Anterior cingulate cortex (tissue), 58 donors: Measurements from ENCODE around the gene GASK1A.
"Not testable (repeated sequence)": the region's sequence is repeated elsewhere in the genome, so short reads cannot be mapped to it uniquely, and the experiment has no call there.

Source experiments
- DNase-seq, 58 donors: peaks; one replicate each; lab custom pipeline; 2025; lab: John Stamatoyannopoulos, UW

The GASK1A gene

DNA sequence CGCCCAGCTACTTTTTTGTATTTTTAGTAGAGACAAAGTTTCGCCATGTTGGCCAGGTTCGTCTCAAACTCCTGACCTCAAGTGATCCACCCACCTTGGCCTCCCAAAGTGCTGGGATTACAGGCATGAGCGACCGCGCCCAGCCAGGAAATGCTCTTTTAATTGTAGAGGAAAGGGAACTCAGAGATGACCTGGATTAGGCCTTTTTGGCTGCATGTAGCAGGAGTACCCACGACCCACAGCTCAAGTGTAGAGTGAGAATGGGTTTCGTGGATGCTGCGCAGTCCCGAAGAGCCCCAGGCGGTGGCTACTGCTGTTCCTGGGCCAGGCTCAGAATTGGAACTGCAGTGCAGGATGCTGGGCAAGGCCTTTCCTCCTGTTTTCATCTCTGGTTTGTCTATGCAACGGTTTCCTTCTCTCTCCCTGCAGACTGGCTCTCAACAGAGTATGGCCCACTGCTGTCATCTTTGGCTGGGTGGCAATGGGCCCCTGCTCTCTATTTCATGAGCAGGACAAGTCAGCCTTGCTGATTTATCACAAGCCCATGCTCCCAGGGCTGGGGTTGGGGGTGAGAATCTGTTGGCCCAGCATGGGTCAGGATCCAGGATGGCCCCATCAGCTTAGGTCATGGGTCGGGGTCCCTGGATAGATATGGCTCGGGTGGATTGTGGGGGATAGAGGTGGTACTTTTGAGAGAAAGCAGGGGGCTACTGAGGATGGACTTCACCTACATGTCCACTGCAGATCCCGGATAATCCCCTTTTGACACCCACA, 51.2 kb downstream of the GASK1A start:
- no peak for DNase-seq

GRCh38 chr3:43031485-43031884, 52.4 kb downstream of the GASK1A start:
- DNase-seq, result peak in 2 of 58 donors; percentile 7 to 22

DNA sequence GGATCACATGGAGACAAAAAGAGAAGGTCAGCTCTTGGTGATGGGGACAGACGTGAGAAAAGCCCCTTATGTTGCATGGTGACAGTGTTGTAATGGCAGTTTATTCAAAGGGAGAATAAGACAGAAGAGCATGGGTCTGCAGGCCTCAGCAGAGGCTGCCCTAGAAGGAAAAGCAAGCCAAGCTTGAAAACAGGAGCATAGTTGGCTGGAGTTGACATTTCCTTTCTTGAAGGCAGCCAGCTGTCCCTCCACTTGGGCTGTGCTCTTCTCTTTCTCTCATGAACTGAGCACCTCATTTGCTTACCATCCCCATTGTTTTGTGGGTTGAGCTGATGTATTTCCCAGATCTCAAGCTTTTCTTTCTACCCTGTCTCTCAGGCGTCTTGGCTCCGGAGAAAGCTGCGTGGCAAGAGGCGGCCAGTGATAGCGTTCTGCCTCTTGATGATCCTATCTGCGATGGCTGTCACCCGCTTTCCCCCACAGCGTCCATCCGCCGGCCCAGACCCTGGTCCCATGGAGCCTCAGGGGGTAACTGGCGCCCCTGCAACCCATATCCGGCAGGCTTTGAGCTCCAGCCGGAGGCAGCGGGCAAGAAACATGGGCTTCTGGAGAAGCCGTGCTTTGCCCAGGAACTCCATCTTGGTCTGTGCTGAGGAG, 52.9 kb downstream of the GASK1A start:
- no peak for DNase-seq

GRCh38 chr3:43032646-43033628, 53.8 kb downstream of the GASK1A start:
- DNase-seq, result no peak

GRCh38 chr3:43034200-43034599, 55.1 kb downstream of the GASK1A start:
- no peak for DNase-seq

DNA sequence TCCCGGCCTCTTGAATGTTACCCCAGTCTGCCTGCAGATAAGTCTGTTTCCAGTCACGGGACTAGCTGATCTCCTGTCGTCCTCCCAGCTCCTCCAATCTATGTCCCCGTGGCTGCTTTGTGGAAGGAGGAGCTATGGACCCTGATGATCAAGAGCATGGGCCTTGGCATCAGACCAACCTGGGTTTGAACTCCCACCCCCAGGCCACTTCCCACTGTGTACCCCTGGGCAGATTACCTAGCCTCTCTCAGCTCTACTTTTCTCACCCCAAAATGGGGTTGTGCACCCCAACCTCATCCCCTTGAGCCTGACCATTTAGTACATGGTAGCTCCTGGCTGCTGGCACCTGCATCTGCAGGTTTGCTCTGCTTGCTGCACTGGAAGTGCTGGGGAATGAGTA, 55.8 kb downstream of the GASK1A start:
- DNase-seq, result no peak

DNA sequence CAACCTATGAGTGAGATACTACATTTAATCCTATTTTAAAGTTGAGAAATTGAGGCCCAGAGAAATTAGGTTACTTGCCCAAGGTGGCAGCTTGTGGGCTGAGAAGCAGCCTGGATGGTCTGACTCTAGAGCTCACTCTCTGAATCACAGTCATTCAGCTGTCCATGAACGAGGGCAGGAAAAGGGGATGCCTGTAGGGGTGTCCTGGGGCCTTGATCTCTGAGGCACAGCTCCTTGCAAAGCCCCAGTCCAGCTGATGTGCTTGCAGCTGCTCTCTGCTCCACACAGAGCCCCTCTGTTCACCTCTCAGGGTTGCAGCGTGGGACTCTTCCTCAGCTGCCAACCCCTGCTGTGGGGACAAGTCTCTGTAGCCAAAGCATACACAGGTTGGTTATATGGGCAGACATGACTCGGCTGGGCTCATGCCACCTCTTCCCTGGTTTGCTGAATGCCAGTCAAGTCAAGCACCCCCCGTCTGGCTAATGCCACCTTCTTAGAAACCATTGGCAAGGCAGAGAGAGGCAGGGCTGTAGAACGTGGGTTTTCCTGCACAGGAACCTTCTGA, 56.8 kb downstream of the GASK1A start:
- peak in 5 of 58 donors; percentile 9 to 35 (median 26) for DNase-seq

GRCh38 chr3:43036621-43037423, 57.7 kb downstream of the GASK1A start:
- DNase-seq, result peak in 1 of 58 donors; percentile 5

DNA sequence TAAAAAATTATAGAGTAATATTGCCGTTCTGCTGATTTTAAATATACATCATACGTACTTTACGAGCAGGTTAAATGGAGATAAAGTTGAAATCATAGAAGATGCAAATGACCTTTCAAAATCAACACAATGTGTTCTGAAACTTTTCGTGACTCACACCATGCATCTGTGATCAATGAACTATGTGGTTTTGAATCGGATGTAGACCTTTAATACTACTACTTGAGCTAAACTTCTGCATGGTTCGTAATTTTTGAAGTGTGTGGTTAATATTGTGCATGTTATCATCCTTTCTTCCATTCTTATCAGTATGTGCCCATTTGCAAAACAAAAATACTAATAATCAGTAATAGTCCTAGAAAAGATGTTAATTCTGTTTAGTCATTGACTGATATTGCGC, 58.9 kb downstream of the GASK1A start:
- DNase-seq, result no peak

- DNase-seq, result no peak
Measured at GRCh38 chr3:43041517-43041916, 62.4 kb downstream of the GASK1A start.

GRCh38 chr3:43043071-43043766, 64.1 kb downstream of the GASK1A start:
- no peak for DNase-seq

GRCh38 chr3:43043793-43044192, 64.7 kb downstream of the GASK1A start:
- peak in 25 of 58 donors; percentile 2 to 67 (median 25) for DNase-seq

DNA sequence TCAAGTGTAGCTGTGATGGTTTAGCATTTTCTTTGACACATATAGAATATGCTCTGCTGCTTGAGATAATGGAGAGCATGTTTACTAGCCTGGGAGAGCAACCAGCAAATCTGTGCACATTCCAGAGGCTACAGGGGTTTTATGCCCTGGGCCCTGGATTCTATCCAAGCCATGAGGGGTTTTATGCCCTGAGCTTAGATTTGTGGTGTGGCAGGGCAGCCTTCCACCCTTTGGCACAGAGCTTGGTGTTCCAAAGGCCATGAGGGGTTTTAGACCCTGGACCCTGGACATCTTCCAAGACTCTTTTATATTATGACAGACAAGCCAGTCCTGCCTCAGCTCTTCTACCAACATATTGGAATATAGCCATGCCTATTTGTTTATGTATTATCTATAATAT, 66.0 kb downstream of the GASK1A start:
- DNase-seq, result not testable (repeated sequence)

- no peak for DNase-seq
Measured at GRCh38 chr3:43046583-43046982, 67.5 kb downstream of the GASK1A start.

DNA sequence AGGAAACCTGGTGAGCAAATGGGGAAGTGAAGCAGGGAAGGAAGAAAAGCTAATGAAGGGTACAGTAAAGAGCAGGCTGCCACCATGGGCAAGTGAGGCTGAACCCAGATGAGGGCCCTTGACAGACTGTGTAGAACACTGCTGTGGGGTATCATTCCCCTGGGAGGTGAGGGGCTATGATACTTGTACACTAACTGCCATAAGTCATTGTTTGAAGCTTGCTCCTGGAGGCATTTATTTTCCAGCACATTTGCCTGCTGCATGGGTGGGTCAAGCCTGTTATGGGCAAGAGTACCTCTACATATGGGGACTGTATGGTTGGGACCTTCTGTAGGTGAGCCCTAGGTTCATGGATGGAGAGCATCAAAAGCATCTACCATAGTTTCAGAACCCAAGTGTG, 69.4 kb downstream of the GASK1A start:
- no peak for DNase-seq

DNA sequence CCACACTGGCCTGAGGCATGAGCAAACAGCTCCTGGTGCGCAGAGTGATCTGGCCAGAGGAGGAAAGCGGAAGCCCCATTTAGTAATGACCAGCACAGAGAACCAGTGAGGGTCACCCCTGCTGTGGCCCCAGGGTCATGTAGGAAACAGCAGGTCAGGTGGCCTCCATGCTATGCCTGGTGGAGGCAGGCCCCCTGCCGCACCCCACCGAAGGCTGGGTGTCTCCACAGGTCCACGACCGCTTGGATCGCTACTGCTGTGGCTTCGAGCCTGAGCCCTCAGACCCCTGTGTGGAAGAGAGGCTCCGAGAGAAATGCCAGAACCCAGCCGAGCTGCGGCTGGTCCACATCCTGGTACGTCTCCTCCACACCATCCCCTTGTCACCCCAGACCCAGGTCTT, 74.2 kb downstream of the GASK1A start:
- DNase-seq, result no peak

DNA sequence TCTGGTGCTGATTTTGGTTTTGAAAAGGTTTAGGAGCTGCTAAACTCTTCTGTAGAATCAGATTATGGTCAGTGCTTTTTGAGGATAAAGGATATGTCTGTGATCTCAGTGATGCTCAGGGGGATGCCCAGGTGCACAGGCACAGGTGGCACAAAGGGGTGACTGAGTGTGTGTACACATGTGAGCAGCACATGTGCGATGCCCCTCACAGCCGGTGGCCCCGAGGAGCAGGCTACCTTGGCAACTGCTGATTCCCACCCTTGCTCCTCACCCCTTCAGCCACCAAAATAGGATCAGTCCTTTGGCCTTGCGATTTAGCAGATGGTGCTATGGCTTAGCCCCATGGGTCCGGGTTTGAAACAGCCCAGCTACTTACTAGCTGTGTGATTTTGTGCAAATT, 75.6 kb downstream of the GASK1A start:
- no peak for DNase-seq

DNA sequence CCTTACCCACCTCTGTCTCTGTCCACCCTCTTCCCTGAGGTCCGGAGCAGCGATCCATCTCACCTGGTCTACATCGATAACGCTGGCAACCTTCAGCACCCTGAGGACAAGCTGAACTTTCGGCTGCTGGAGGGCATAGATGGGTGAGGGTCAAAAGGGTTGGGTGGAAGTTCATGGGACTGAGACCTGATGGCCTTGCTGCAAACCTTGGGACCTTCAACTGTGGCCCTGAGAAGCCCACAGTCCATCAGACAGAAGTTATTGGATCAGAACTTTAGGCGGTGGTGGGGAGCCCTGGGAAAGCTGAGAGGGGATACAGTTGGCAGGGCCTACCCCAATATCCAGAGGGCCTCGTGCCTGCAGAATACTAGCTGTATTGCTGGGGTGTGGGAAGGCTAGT, 76.3 kb downstream of the GASK1A start:
- DNase-seq, result no peak
